ENCODE measurements around the gene TTC23L.

Gene TTC23L

DNA sequence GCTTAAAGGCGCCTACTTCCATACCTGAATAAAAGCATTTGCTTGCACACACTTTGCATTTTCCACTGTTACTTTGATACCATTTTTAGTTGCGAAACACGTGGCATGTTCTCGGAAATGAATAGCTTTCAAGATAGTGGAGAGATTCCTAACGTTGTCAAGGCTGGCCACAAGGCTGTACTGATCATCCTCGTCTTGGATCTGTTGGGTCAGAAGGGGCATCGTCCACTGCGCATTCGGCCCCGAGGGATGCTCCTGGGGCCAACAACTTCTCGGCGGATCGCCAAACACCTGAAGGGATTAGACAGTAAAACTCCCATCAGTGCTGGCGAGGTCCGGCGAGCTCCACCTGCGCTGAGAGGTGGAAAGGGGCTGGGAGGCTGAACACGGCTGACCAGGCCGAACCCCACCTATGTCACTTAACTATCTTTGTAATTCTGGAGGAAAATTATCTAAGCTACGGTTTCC lies 75.7 kb downstream of the TTC23L start:
- H3K36me3 ChIP-seq (replicated peaks; ENCODE audit: insufficient read depth, low read length) = peaks cover 8% of the 10 kb centered on the region; the same call in 1 of the 2 replicates
- peak overlapping the region; percentile 99 for H3K4me3 ChIP-seq (ENCODE audit: low read length)
- H3F3A ChIP-seq (ENCODE audit: insufficient read depth, low read length) = peaks cover 9% of the 10 kb centered on the region
- DNase-seq = peak; percentile 43
- H3K27me3 ChIP-seq (replicated peaks; ENCODE audit: insufficient read depth, low read length) = no peaks in the 10 kb centered on the region
- peaks cover 78% of the 10 kb centered on the region for H3K79me2 ChIP-seq (ENCODE audit: low read length)
- H3K9me2 ChIP-seq (replicated peaks; ENCODE audit: insufficient read depth, low read length) = no peaks in the 10 kb centered on the region
- H3K9ac ChIP-seq (ENCODE audit: low read length) = peak overlapping the region; percentile 99
- H3K4me2 ChIP-seq (ENCODE audit: low read depth, low read length) = peak overlapping the region; percentile 78
- H3K27ac ChIP-seq (ENCODE audit: low read length) = peak overlapping the region; percentile 76; the same call in 1 of the 2 replicates
- peaks cover 3% of the 10 kb centered on the region; the same call in 1 of the 2 replicates for H4K20me1 ChIP-seq (ENCODE audit: insufficient read depth, low read length)
- TF ChIP-seq, protein P1, sequence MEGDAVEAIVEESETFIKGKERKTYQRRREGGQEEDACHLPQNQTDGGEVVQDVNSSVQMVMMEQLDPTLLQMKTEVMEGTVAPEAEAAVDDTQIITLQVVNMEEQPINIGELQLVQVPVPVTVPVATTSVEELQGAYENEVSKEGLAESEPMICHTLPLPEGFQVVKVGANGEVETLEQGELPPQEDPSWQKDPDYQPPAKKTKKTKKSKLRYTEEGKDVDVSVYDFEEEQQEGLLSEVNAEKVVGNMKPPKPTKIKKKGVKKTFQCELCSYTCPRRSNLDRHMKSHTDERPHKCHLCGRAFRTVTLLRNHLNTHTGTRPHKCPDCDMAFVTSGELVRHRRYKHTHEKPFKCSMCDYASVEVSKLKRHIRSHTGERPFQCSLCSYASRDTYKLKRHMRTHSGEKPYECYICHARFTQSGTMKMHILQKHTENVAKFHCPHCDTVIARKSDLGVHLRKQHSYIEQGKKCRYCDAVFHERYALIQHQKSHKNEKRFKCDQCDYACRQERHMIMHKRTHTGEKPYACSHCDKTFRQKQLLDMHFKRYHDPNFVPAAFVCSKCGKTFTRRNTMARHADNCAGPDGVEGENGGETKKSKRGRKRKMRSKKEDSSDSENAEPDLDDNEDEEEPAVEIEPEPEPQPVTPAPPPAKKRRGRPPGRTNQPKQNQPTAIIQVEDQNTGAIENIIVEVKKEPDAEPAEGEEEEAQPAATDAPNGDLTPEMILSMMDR (IDR thresholded peaks at IDR 0.05; ENCODE audit: low read length) = no peak
- TF ChIP-seq EZH2phosphoT487 (IDR thresholded peaks at IDR 0.05; ENCODE audit: low read length) (no peak), EZH2 (optimal IDR thresholded peaks at IDR 0.05; ENCODE audit: low read depth, low read length) (no peak)
- H3K4me1 ChIP-seq (ENCODE audit: low read length) = peaks cover 6% of the 10 kb centered on the region; the same call in 1 of the 2 replicates
- H2AFZ ChIP-seq (ENCODE audit: low read length) = peak overlapping the region; percentile 46
- H3K9me3 ChIP-seq (replicated peaks; ENCODE audit: insufficient read depth, low read length) = no peaks in the 10 kb centered on the region

DNA sequence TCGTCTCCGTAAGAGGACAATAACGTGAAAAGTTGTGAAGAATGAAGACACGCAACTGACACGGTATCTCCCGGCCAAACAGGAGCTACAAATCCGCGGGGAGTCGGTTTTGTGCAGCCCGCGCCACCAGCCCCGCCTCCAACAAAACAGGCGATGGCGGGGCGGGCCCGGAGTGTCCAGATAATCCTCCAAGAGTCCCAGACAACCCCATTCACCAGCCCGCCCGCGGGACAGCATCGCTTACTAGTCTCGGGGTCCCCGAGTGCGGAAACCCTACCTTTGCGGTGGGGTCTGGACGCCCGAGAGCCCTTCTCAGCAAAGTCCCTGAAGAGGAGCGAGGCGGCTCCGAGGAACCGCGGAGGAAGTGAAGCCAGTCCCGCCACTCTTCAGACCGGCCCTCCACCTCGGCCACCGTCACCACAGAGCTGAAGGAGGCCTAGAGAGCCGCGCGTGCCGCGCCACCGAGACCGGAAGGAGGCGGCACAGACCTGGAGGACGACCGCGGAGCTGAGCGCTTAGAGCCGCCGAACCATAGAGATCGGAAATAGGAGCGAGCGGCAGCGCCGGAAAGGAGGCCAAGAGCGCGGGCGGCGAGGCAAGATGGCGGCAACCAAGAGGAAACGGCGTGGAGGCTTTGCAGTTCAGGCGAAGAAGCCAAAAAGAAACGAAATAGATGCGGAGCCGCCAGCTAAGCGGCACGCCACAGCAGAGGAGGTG lies 76.3 kb downstream of the TTC23L start, which contains the start of the genes BRIX1 and RAD1:
Gene BRIX1 (plus strand): TSS at position 573 of the 717 bp plus-strand sequence. CDS start 28 bp downstream, at position 601.
Gene RAD1 (minus strand): TSS at position 366 of the 717 bp plus-strand sequence. CDS start 612 bp downstream, outside the sequence.
- peaks cover 11% of the 10 kb centered on the region for H3F3A ChIP-seq (ENCODE audit: insufficient read depth, low read length)
- H3K27ac ChIP-seq (ENCODE audit: low read length) = peak within 1 kb of the TSS; percentile 76
- no peaks in the 10 kb centered on the region for H3K27me3 ChIP-seq (replicated peaks; ENCODE audit: insufficient read depth, low read length)
- H3K4me2 ChIP-seq (ENCODE audit: low read depth, low read length) = peak within 1 kb of the TSS; percentile 78
- H3K4me1 ChIP-seq (ENCODE audit: low read length) = peaks cover 6% of the 10 kb centered on the region; the same call in 1 of the 2 replicates
- H3K9me3 ChIP-seq (replicated peaks; ENCODE audit: insufficient read depth, low read length) = no peaks in the 10 kb centered on the region
- H3K36me3 ChIP-seq (replicated peaks; ENCODE audit: insufficient read depth, low read length) = peaks cover 13% of the 10 kb centered on the region; the same call in 1 of the 2 replicates
- H3K79me2 ChIP-seq (ENCODE audit: low read length) = peaks cover 84% of the 10 kb centered on the region
- peak within 1 kb of the TSS; percentile 99 for H3K4me3 ChIP-seq (ENCODE audit: low read length)
- H3K9me2 ChIP-seq (replicated peaks; ENCODE audit: insufficient read depth, low read length) = no peaks in the 10 kb centered on the region
- peaks cover 6% of the 10 kb centered on the region; the same call in 1 of the 2 replicates for H4K20me1 ChIP-seq (ENCODE audit: insufficient read depth, low read length)
- TF ChIP-seq EZH2 (optimal IDR thresholded peaks at IDR 0.05; ENCODE audit: low read depth, low read length) = no peak
- TF ChIP-seq EZH2phosphoT487 (IDR thresholded peaks at IDR 0.05; ENCODE audit: low read length) = no peak
- TF ChIP-seq, protein P1 (IDR thresholded peaks at IDR 0.05; ENCODE audit: low read length) = no peak
- H3K9ac ChIP-seq (ENCODE audit: low read length) = peak within 1 kb of the TSS; percentile 99
- peak within 1 kb of the TSS; percentile 88 for H2AFZ ChIP-seq (ENCODE audit: low read length)
- DNase-seq = peak; percentile 98

DNA sequence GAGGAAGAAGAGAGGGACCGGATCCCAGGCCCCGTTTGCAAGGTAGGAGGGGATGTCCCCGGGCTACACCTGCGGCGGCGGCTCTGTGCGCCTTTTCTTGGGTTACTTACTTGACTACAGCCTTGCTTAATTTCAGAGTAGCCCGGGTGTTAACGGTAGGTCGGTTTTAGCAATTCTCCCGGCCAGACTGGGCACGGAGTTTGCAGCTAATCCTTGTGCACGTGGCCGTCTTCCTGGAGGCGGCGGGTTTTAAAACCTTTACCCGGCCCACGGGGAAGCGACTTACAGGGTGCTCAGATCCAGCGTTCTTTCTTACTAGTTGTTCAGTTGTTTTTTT lies 76.9 kb downstream of the TTC23L start:
- peaks cover 8% of the 10 kb centered on the region; the same call in 1 of the 2 replicates for H4K20me1 ChIP-seq (ENCODE audit: insufficient read depth, low read length)

More for the DNA sequence above, 76.9 kb downstream of the TTC23L start:
- no peaks in the 10 kb centered on the region for H3K27me3 ChIP-seq (replicated peaks; ENCODE audit: insufficient read depth, low read length)
- H3K4me2 ChIP-seq (ENCODE audit: low read depth, low read length) = peak overlapping the region; percentile 73
- H3K79me2 ChIP-seq (ENCODE audit: low read length) = peaks cover 89% of the 10 kb centered on the region
- H3K36me3 ChIP-seq (replicated peaks; ENCODE audit: insufficient read depth, low read length) = peaks cover 16% of the 10 kb centered on the region; the same call in 1 of the 2 replicates
- no peaks in the 10 kb centered on the region for H3K9me2 ChIP-seq (replicated peaks; ENCODE audit: insufficient read depth, low read length)
- H3F3A ChIP-seq (ENCODE audit: insufficient read depth, low read length) = peaks cover 11% of the 10 kb centered on the region
- H3K9me3 ChIP-seq (replicated peaks; ENCODE audit: insufficient read depth, low read length) = no peaks in the 10 kb centered on the region
- peak overlapping the region; percentile 76; the same call in 1 of the 2 replicates for H3K27ac ChIP-seq (ENCODE audit: low read length)
- no peak for DNase-seq
- no peak for TF ChIP-seq EZH2 (optimal IDR thresholded peaks at IDR 0.05; ENCODE audit: low read depth, low read length)
- TF ChIP-seq, protein P1 (IDR thresholded peaks at IDR 0.05; ENCODE audit: low read length) = no peak
- TF ChIP-seq EZH2phosphoT487 (IDR thresholded peaks at IDR 0.05; ENCODE audit: low read length) = no peak
- H2AFZ ChIP-seq (ENCODE audit: low read length) = peak overlapping the region; percentile 88
- H3K9ac ChIP-seq (ENCODE audit: low read length) = peak overlapping the region; percentile 99
- peak overlapping the region; percentile 99 for H3K4me3 ChIP-seq (ENCODE audit: low read length)
- peaks cover 6% of the 10 kb centered on the region; the same call in 1 of the 2 replicates for H3K4me1 ChIP-seq (ENCODE audit: low read length)

All from MM.1S (cell line).